Measurements from ENCODE around the gene ZNF41.

Gene ZNF41

DNA sequence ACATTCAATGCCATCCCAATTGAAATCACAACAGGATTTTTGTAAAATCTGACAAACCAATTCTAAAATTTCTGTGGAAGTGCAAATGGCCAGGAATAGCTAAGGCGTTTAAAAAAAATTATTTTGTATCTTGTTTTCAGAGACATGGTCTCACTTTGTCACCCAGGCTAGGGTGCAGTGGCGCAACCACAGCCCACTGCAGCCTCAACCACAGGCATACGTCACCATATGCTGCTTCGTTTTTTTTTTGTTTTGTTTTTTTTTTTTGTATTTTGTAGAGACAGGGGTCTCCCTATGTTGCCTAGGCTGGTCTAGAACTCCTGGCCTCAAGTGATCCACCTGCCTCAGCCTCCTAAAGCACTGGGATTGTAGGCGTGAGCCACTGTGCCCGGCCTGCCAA, 24.5 kb downstream of the ZNF41 start:
- TF ChIP-seq CTCF (IDR thresholded peaks at IDR 0.05), result no peak
- H3K4me3 ChIP-seq (ENCODE audit: low read depth, low read length), result no peak overlapping the region

GRCh38 chrX:47456080-47456479, 26.9 kb downstream of the ZNF41 start:
- no peak for TF ChIP-seq CTCF (IDR thresholded peaks at IDR 0.05)
- H3K27me3 ChIP-seq (ENCODE audit: control insufficient read depth, insufficient read depth, low read length), result no peaks in the 10 kb centered on the region
- H3K79me2 ChIP-seq, result no peaks in the 10 kb centered on the region
- no peak overlapping the region for H3K4me3 ChIP-seq (ENCODE audit: low read depth, low read length)
- H3K36me3 ChIP-seq (ENCODE audit: control insufficient read depth, insufficient read depth, low read length), result no peaks in the 10 kb centered on the region
- no peak overlapping the region for H3K9ac ChIP-seq
- H3K9me3 ChIP-seq (ENCODE audit: control insufficient read depth, low read length), result no peaks in the 10 kb centered on the region
- H3K4me2 ChIP-seq (ENCODE audit: low read length), result no peak overlapping the region
- H3K4me1 ChIP-seq, result no peaks in the 10 kb centered on the region
- no peak overlapping the region for H3K27ac ChIP-seq
- no peak overlapping the region for H2AFZ ChIP-seq

More for the DNA sequence above, 24.5 kb downstream of the ZNF41 start:
- Histone ChIP-seq H3K27ac (no peak overlapping the region), H3K9ac (no peak overlapping the region), H3K4me2 (ENCODE audit: low read length) (no peak overlapping the region), H2AFZ (no peak overlapping the region), H3K27me3 (ENCODE audit: control insufficient read depth, insufficient read depth, low read length) (no peaks in the 10 kb centered on the region), H3K9me3 (ENCODE audit: control insufficient read depth, low read length) (no peaks in the 10 kb centered on the region), H3K4me1 (no peaks in the 10 kb centered on the region), H3K36me3 (ENCODE audit: control insufficient read depth, insufficient read depth, low read length) (no peaks in the 10 kb centered on the region), H3K79me2 (no peaks in the 10 kb centered on the region)

DNA sequence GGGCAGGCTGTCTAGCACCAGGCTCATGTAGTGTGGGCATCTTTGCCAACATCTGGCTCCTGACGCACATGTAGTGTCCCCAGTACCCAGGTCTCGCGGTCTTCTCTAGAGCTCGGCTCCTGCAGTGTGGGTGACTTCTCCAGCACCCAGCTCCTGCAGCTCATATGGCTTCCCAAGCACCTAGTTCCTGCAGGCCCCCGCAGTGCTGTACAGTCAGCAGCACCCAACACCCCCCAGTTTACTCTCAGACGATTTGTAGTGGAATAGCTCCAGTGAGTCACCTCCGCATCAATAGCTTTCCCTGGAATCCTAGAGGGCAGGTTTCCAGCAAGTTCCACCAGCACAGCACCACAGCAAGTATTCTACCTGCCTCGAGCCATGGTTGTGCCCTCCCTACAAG, 30.9 kb downstream of the ZNF41 start:
- Histone ChIP-seq H2AFZ (no peak overlapping the region), H3K4me1 (no peaks in the 10 kb centered on the region), H3K27me3 (ENCODE audit: control insufficient read depth, insufficient read depth, low read length) (no peaks in the 10 kb centered on the region), H3K9ac (no peak overlapping the region), H3K36me3 (ENCODE audit: control insufficient read depth, insufficient read depth, low read length) (no peaks in the 10 kb centered on the region), H3K4me3 (ENCODE audit: low read depth, low read length) (no peak overlapping the region), H3K9me3 (ENCODE audit: control insufficient read depth, low read length) (no peaks in the 10 kb centered on the region), H3K27ac (no peak overlapping the region), H3K4me2 (ENCODE audit: low read length) (no peak overlapping the region), H3K79me2 (no peaks in the 10 kb centered on the region)
- no peak for TF ChIP-seq CTCF (IDR thresholded peaks at IDR 0.05)

GRCh38 chrX:47448165-47448806, 34.7 kb downstream of the ZNF41 start:
- no peak for TF ChIP-seq CTCF (IDR thresholded peaks at IDR 0.05)
- no peaks in the 10 kb centered on the region for H3K9me3 ChIP-seq (ENCODE audit: control insufficient read depth, low read length)
- H2AFZ ChIP-seq, result no peak overlapping the region
- H3K79me2 ChIP-seq, result no peaks in the 10 kb centered on the region
- no peaks in the 10 kb centered on the region for H3K4me1 ChIP-seq
- no peak overlapping the region for H3K4me3 ChIP-seq (ENCODE audit: low read depth, low read length)
- H3K27ac ChIP-seq, result no peak overlapping the region
- no peaks in the 10 kb centered on the region for H3K27me3 ChIP-seq (ENCODE audit: control insufficient read depth, insufficient read depth, low read length)
- no peak overlapping the region for H3K9ac ChIP-seq
- no peak overlapping the region for H3K4me2 ChIP-seq (ENCODE audit: low read length)
- H3K36me3 ChIP-seq (ENCODE audit: control insufficient read depth, insufficient read depth, low read length), result no peaks in the 10 kb centered on the region

DNA sequence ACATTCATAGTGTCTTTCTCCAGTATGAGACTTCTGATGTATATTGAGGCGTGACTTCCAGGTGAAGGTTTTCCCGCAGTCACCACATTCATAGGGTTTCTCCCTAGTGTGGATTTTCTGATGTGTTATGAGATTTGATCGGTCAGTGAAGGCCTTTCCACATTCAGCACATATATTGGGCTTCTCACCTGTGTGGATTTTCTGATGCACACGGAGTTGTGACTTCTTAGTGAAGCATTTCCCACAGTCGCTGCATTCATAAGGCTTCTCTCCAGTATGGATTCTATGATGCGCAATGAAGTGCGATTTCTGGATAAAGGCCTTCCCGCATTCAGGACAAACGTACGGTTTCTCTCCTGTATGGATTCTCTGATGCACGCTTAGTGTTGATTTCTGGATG, 35.4 kb downstream of the ZNF41 start:
- Histone ChIP-seq H3K9ac (no peak overlapping the region), H3K36me3 (ENCODE audit: control insufficient read depth, insufficient read depth, low read length) (no peaks in the 10 kb centered on the region), H3K27ac (no peak overlapping the region), H3K9me3 (ENCODE audit: control insufficient read depth, low read length) (no peaks in the 10 kb centered on the region), H3K4me2 (ENCODE audit: low read length) (no peak overlapping the region), H3K27me3 (ENCODE audit: control insufficient read depth, insufficient read depth, low read length) (no peaks in the 10 kb centered on the region), H3K4me3 (ENCODE audit: low read depth, low read length) (no peak overlapping the region), H2AFZ (no peak overlapping the region), H3K79me2 (no peaks in the 10 kb centered on the region), H3K4me1 (no peaks in the 10 kb centered on the region)
- no peak for TF ChIP-seq CTCF (IDR thresholded peaks at IDR 0.05)

All from parathyroid adenoma (tissue), 2 donors.